Activated T-cell treated with anti-CD3 and anti-CD28 coated beads, Interleukin-2, amount 50 U/mL, for 4 hours (primary cell): ENCODE measurements around the gene VWA7. TPM values are rescaled to one million over a fixed set of nuclear protein-coding genes. Genes with fewer than 3 reads are reported as not detected.
A peak's percentile ranks its signal among the peaks of the same experiment; 100 is the strongest.

ENCODE experiments used
- ATAC-seq, 2 donors: fragments of 200-7000 bp; cut with Tn5 transposase; one replicate each; pipeline ENCODE4 v1.10.0; 2021
- DNase-seq: peaks from one replicate; pipeline ENCODE4 v3.0.0-alpha.2; 2020
- H3K27me3 Mint-ChIP-seq: one replicate; pipeline ENCODE4 v1.8.0; 2021; ENCODE audit warnings: low read depth, mixed read lengths
- H3K36me3 Mint-ChIP-seq: one replicate; pipeline ENCODE4 v1.8.0; 2022; ENCODE audit warnings: mixed read lengths; ENCODE audit not compliant: insufficient read depth
- H3K4me1 Mint-ChIP-seq: one replicate; pipeline ENCODE4 v1.8.0; 2021; ENCODE audit warnings: low read depth, mixed read lengths
- H3K4me3 Mint-ChIP-seq: one replicate; pipeline ENCODE4 v1.8.0; 2021; ENCODE audit warnings: mild to moderate bottlenecking, moderate library complexity, mixed read lengths
- H3K9me3 Mint-ChIP-seq: one replicate; pipeline ENCODE4 v1.8.0; 2021; ENCODE audit warnings: mixed read lengths
- total RNA-seq, 3 donors: library from RNA; stranded (reverse); gene quantifications; one replicate each; pipeline ENCODE4 v1.2.1, GENCODE V29; 2021

The VWA7 gene
- total RNA-seq, 3 donors from 2014 or later = 1.4 TPM

GRCh38 chr6:31727034-31727716 is 50.0 kb downstream of the VWA7 start:
- Mint-ChIP-seq H3K36me3 (peaks cover 11% of the 10 kb centered on the region), H3K4me1 (peaks cover 48% of the 10 kb centered on the region), H3K4me3 (peak overlapping the region; percentile 53), H3K9me3 (no peaks in the 10 kb centered on the region), H3K27me3 (no peaks in the 10 kb centered on the region)
- DNase-seq = no peak
- no peak for ATAC-seq

DNA sequence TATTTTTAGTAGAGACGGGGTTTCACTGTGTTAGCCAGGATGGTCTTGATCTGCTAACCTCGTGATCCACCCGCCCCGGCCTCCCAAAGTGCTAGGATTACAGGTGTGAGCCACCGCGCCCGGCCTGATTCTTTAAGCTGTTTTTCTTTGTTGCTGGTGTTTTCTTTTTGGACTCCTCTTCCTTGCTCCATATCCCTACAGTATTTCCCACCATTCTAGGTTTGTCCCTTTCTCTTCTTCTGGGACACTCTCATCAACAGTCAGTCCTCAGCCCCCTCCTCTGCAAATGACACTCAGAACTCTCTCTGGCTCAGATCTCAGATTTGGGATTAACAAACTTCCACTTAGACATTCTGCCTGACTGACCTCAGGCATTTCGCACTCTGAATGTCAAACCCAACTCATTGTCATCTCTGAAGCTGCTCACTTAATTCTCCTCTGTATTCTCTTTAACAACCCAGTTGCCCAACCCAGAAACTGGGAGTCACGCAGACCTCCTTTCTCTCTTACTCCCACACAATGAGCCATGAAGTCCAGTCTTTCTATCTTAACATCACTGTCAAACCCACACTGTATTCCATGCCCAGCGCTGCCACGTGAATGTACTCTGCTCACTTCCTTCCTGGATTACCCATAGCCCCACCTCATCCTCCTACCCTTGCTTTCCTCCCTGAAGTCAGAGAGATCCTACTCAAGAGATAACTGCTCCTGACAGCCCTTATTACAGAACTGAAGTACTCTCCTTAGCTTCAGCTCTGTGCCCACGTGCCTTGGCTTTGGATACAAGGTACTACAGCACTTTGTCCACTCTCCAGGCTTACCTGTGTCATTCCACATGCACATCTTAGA is 51.4 kb downstream of the VWA7 start:
- no peaks in the 10 kb centered on the region for H3K9me3 Mint-ChIP-seq

DNA sequence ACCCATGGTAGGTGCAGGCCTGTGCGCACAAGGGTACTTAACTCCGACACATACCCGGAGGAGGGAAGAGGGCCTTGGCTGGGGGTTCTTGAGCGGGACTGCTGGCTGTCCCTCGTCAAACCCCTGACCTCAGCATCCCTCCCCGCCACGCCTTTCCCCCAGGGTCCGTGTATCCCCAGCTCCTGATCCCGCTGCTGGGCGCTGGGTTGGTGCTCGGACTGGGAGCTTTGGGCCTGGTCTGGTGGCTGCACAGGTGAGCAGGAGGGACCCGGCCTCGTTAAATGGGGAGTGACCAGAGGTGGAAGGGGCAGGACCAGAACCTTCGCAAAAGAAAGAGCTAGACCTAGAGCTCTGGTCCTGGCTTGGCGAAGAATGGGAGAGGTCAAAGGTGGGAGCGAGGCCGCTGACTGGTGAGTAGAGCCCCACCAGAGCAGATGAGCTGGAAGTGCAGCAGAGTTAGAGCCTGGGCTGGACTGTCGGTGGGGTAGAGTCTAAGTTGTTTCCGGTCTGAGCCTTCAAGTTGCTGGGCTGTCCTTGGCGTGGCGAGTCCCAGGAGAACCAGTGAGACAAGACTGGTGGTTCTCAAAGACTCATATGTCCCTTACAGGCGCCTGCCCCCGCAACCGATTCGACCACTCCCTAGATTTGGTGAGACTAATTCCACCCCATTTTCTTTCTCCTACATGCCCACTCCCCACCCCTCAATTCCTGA is 53.0 kb downstream of the VWA7 start:
- Mint-ChIP-seq H3K9me3 (no peaks in the 10 kb centered on the region), H3K4me3 (no peak overlapping the region), H3K36me3 (peaks cover 4% of the 10 kb centered on the region), H3K27me3 (no peaks in the 10 kb centered on the region), H3K4me1 (peaks cover 35% of the 10 kb centered on the region)
- ATAC-seq (no peak), DNase-seq (no peak)

More for the DNA sequence above, 51.4 kb downstream of the VWA7 start:
- H3K36me3 Mint-ChIP-seq = peaks cover 4% of the 10 kb centered on the region
- H3K4me1 Mint-ChIP-seq = peaks cover 45% of the 10 kb centered on the region
- ATAC-seq (no peak), DNase-seq (no peak)
- H3K27me3 Mint-ChIP-seq = no peaks in the 10 kb centered on the region
- no peak overlapping the region for H3K4me3 Mint-ChIP-seq

DNA sequence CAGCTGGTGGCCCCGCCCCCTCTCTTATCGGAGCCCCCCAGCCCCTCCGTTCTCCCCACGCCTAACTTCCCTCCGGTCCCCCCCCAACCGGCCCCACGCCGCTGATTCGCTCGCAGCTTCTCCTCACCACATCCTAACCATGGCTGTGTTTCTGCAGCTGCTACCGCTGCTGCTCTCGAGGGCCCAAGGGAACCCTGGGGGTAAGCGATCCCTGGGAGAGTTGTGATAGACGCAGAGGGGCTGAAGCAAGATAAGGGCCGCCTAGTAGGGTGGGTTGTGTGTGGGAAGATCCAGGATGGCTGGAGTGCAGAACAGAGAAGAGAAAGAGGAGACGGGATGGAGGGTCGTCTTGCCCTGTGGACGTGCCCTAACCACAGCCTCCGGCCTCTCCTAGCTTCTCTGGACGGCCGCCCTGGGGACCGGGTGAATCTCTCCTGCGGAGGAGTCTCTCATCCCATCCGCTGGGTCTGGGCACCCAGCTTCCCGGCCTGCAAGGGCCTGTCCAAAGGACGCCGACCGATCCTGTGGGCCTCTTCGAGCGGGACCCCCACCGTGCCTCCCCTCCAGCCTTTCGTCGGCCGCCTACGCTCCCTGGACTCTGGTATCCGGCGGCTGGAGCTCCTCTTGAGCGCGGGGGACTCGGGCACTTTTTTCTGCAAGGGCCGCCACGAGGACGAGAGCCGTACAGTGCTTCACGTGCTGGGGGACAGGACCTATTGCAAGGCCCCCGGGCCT is 53.7 kb downstream of the VWA7 start, which contains the start of gene MPIG6B:
TSS of gene MPIG6B (plus strand) at position 129 of the 735 bp plus-strand sequence. CDS start at position 140, 11 bp downstream.
- Mint-ChIP-seq H3K4me3 (no peak within 1 kb of the TSS), H3K9me3 (no peaks in the 10 kb centered on the region), H3K36me3 (peaks cover 4% of the 10 kb centered on the region), H3K27me3 (no peaks in the 10 kb centered on the region), H3K4me1 (peaks cover 28% of the 10 kb centered on the region)
- DNase-seq (no peak), ATAC-seq (peak in 1 of 2 donors; percentile 44)

GRCh38 chr6:31722173-31722572 is 55.0 kb downstream of the VWA7 start:
- Mint-ChIP-seq H3K9me3 (no peaks in the 10 kb centered on the region), H3K27me3 (no peaks in the 10 kb centered on the region), H3K36me3 (peaks cover 4% of the 10 kb centered on the region), H3K4me1 (peaks cover 18% of the 10 kb centered on the region), H3K4me3 (no peak overlapping the region)
- ATAC-seq = no peak
- no peak for DNase-seq

- H3K4me3 Mint-ChIP-seq = no peak within 1 kb of the TSS
- H3K27me3 Mint-ChIP-seq = no peaks in the 10 kb centered on the region
- peaks cover 12% of the 10 kb centered on the region for H3K4me1 Mint-ChIP-seq
- ATAC-seq (no peak), DNase-seq (no peak)
- H3K36me3 Mint-ChIP-seq = peaks cover 4% of the 10 kb centered on the region
- no peaks in the 10 kb centered on the region for H3K9me3 Mint-ChIP-seq
These were observed 55.6 kb downstream of the VWA7 start, which contains the start of gene LY6G6C for GRCh38 chr6:31721351-31722020. TSS of gene LY6G6C (minus strand) at chr6:31721746. CDS start at chr6:31721679, 67 bp downstream.

DNA sequence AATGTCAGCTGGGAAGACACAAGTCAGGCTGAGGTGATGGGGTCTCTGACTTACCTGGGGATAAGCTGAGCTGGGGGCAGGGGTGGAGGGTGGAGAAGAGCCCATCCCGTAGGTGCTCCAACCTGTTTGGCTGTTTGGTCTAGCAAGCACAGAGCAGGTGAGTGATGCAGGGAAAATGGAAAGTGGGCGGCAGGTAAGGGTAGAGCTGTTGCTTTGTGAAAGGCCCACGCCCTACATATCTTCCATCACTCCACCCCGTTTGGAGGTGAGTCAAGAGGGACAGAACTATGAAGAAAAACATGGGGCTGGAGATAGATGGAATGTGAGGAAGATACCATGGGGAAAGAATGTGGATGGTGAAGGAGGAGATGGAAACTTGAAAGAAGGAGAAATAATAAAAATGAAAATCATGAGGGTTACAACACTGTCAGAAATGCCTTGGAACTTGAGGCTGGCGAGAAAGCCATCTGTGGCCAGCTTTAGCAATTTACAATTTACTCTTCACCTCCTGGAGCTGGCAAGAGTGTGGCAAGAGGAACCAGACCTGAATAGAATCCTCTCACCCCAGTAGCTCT is 56.8 kb downstream of the VWA7 start:
- ATAC-seq (no peak), DNase-seq (no peak)
- H3K4me1 Mint-ChIP-seq = peaks cover 2% of the 10 kb centered on the region
- no peaks in the 10 kb centered on the region for H3K27me3 Mint-ChIP-seq
- no peak overlapping the region for H3K4me3 Mint-ChIP-seq
- no peaks in the 10 kb centered on the region for H3K36me3 Mint-ChIP-seq
- H3K9me3 Mint-ChIP-seq = no peaks in the 10 kb centered on the region

DNA sequence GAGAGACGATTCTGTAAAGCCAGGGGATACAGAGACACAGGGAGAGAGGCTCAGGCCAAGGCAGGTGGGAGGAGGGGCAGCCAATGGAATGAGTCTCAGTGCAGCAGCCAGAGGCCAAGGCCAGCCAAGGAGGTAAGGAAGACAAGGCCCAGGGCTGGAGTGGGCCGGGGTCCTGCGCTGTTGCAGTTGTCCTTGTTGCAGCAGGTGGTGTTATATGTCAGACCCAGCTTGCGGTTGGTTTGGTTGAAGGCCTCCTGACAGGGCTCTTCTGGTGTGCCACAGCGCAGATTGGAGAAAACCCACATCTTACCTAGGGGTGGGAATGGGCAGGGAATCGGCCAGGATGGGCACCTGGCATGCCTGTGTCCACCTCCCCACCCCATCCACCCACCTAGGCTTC is 58.1 kb downstream of the VWA7 start:
- Mint-ChIP-seq H3K4me3 (no peak overlapping the region), H3K36me3 (no peaks in the 10 kb centered on the region), H3K27me3 (no peaks in the 10 kb centered on the region), H3K9me3 (no peaks in the 10 kb centered on the region), H3K4me1 (peaks cover 2% of the 10 kb centered on the region)
- DNase-seq (no peak), ATAC-seq (no peak)

- DNase-seq (no peak), ATAC-seq (no peak)
- H3K4me3 Mint-ChIP-seq = no peak overlapping the region
- no peaks in the 10 kb centered on the region for H3K9me3 Mint-ChIP-seq
- H3K27me3 Mint-ChIP-seq = no peaks in the 10 kb centered on the region
- peaks cover 1% of the 10 kb centered on the region for H3K4me1 Mint-ChIP-seq
- H3K36me3 Mint-ChIP-seq = no peaks in the 10 kb centered on the region
These were observed 58.9 kb downstream of the VWA7 start for GRCh38 chr6:31718265-31718664.

DNA sequence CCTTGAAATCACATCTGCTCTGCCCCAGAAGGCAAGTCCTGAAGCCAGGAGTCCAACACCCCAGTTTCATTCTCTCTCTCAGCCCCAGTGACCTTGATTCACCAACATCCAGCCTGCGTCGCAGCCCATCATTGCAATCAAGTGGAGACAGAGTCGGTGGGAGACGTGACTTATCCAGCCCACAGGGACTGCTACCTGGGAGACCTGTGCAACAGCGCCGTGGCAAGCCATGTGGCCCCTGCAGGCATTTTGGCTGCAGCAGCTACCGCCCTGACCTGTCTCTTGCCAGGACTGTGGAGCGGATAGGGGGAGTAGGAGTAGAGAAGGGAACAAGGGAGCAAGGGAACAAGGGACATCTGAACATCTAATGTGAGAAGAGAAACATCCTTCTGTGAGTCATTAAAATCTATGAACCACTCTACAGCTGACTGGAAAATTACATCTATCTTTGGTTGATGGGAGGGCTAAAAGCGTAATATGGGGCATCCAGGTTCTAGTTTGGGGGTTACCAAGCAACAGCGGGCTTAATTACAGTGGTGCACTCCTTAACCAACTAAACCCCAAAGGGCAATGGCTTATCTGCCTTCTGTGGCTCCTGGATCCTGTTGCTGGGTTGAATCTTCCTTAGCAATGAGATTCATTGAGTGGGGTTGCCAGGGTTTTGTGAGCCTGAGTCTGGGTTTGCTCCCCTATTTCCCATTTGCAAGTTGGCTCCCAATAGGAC is 59.5 kb downstream of the VWA7 start:
- no peak overlapping the region for H3K4me3 Mint-ChIP-seq
- no peaks in the 10 kb centered on the region for H3K36me3 Mint-ChIP-seq
- H3K9me3 Mint-ChIP-seq = no peaks in the 10 kb centered on the region
- no peaks in the 10 kb centered on the region for H3K27me3 Mint-ChIP-seq
- ATAC-seq (no peak), DNase-seq (no peak)
- H3K4me1 Mint-ChIP-seq = no peaks in the 10 kb centered on the region
